Measurements from ENCODE around the gene CHMP2B.

CHMP2B gene, protein sequence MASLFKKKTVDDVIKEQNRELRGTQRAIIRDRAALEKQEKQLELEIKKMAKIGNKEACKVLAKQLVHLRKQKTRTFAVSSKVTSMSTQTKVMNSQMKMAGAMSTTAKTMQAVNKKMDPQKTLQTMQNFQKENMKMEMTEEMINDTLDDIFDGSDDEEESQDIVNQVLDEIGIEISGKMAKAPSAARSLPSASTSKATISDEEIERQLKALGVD

GRCh38 chr3:87227104-87227834 is at the start of gene CHMP2B:
Gene CHMP2B (plus strand): TSS chr3:87227309. CDS start chr3:87227523, 214 bp downstream.
- DNase-seq (ENCODE audit: low spot score) = peak; percentile 85
- TF ChIP-seq, protein P1, sequence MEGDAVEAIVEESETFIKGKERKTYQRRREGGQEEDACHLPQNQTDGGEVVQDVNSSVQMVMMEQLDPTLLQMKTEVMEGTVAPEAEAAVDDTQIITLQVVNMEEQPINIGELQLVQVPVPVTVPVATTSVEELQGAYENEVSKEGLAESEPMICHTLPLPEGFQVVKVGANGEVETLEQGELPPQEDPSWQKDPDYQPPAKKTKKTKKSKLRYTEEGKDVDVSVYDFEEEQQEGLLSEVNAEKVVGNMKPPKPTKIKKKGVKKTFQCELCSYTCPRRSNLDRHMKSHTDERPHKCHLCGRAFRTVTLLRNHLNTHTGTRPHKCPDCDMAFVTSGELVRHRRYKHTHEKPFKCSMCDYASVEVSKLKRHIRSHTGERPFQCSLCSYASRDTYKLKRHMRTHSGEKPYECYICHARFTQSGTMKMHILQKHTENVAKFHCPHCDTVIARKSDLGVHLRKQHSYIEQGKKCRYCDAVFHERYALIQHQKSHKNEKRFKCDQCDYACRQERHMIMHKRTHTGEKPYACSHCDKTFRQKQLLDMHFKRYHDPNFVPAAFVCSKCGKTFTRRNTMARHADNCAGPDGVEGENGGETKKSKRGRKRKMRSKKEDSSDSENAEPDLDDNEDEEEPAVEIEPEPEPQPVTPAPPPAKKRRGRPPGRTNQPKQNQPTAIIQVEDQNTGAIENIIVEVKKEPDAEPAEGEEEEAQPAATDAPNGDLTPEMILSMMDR (IDR thresholded peaks at IDR 0.05; ENCODE audit: extremely low read depth, missing control alignments) = no peak

DNA sequence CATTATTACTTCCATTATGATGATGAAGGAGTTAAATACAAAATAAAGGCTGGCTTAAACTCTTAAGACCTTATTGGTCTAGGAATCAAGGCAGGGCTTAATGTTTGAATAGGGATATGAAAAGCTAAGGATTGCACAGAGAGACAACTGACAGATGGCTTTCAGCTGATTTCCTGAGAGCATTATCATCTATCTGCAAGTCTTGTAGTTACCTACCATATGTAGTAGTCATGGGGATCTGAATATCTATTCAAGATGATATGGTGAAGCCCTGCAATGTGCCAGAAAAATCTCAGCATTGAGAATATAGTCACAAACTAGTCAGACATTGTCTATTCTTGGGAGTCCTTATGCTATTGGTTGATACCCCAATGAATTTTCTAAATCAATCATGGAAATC is 47.5 kb upstream of the CHMP2B start:
- TF ChIP-seq, protein P1 (IDR thresholded peaks at IDR 0.05; ENCODE audit: extremely low read depth, missing control alignments) = no peak
- no peak for DNase-seq (ENCODE audit: low spot score)

GRCh38 chr3:87181551-87181950 is 45.6 kb upstream of the CHMP2B start:
- TF ChIP-seq, protein P1 (IDR thresholded peaks at IDR 0.05; ENCODE audit: extremely low read depth, missing control alignments) = no peak
- no peak for DNase-seq (ENCODE audit: low spot score)

DNA sequence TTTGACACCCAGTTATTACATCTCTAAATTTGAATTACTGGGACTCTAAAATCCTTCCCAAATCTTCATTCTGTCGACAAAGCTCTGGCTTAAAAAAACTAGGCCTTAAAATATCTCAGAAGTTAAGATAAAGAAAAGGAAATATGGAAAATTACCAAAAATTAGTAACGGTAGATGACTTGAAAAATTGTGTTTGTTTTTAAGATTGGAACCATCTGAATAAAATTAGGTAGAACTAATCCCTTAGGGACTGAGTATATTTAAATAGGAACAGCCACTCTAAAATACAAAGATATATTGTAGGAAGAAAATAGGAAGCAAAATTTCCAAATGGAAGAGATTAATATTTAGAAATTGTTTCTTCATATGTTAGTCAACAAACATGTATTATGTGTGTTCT is 45.1 kb upstream of the CHMP2B start:
- DNase-seq (ENCODE audit: low spot score) = no peak
- TF ChIP-seq, protein P1 (IDR thresholded peaks at IDR 0.05; ENCODE audit: extremely low read depth, missing control alignments) = no peak

DNA sequence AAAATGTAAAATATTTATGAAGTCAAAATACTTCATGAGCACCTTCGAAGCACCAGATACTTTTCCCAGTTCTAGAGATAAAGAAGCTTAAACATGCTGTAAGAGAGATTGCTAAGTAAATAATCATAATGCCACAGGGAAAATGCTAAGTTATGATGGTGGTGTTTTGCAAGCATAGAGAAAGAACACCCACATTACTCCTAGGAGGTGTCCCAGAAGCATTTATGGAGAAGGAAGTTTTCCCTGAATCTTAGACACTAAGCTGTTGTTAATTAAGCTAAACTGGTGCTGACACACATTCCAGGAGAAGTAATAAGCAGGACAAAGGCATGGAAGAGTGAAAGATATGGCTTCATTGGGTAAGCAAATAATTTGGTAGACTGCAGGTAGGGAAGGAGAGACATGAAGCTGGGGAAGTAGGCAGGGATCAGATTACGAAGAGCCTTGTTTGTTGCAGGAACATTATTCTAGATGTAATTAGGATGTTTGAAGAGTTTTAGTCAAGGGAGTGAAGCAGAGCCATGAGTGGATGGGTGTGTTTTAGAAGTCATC is 40.4 kb upstream of the CHMP2B start:
- no peak for DNase-seq (ENCODE audit: low spot score)
- TF ChIP-seq, protein P1 (IDR thresholded peaks at IDR 0.05; ENCODE audit: extremely low read depth, missing control alignments) = no peak

DNA sequence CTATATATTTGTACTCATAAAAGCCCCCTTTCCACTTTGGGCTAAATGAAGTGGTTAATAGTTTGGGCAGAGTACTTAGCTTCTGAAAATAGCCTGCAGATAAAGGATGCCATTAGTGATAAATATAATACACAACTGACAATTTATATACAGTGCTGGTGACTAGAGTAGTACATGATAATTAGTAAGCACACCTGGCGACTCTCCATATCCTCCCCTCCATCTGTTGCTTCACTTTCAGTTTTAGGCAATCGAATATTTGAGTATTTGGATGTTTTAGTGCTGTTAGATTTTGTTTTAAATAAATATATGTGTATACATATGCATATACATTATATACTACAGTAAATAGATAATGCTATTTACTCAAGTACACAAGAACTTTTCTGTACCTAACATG is 35.9 kb upstream of the CHMP2B start:
- TF ChIP-seq, protein P1 (IDR thresholded peaks at IDR 0.05; ENCODE audit: extremely low read depth, missing control alignments) = no peak
- DNase-seq (ENCODE audit: low spot score) = no peak

- no peak for DNase-seq (ENCODE audit: low spot score)
- TF ChIP-seq, protein P1 (IDR thresholded peaks at IDR 0.05; ENCODE audit: extremely low read depth, missing control alignments) = no peak
These were observed 35.5 kb upstream of the CHMP2B start for GRCh38 chr3:87191641-87192040.

Measured in GM20000 (cell line).